GM12878 (cell line): ENCODE results near the gene EVC. TPM values are rescaled to one million over a fixed set of nuclear protein-coding genes. Genes with fewer than 3 reads are reported as not detected.

Source experiments
- ATAC-seq: fragments of 200-7000 bp; cut with Tn5 transposase; 3 replicates; pipeline ENCODE4 v1.9.1; 2020; ENCODE audit warnings: mild to moderate bottlenecking, moderate library complexity
- BruUV-seq: library from RNA; stranded (reverse); fragments of 400-500 nt; replicated peaks from 2 replicates; lab custom pipeline; 2021; lab: Mats Ljungman, UMichigan
- CTCF ChIA-PET: fragments of 300-600 bp; sonication (Branson Sonifier 250); formaldehyde crosslinking; extraction: SDS; loops from one replicate; lab custom pipeline; 2021; ENCODE audit warnings: inconsistent platforms; lab: Yijun Ruan, JAX
- POLR2A ChIA-PET: fragments of 350-600 bp; formaldehyde crosslinking; extraction: SDS; loops from one replicate; lab custom pipeline; 2021; ENCODE audit warnings: inconsistent platforms; lab: Charles Lee
- RAD21 ChIA-PET: fragments of 300-600 bp; sonication (Branson Sonifier 250); formaldehyde crosslinking; loops from one replicate; lab custom pipeline; 2023; ENCODE audit warnings: antibody characterized with exemption; ENCODE audit not compliant: unreplicated experiment; lab: Charles Lee
- SMC1A ChIA-PET: fragments of 300-600 bp; sonication (Branson Sonifier 250); formaldehyde crosslinking; loops from one replicate; lab custom pipeline; 2023; ENCODE audit not compliant: unreplicated experiment, uncharacterized antibody; lab: Charles Lee
- DNase-seq: peaks from one replicate; pipeline ENCODE4 v3.0.0-alpha.2; 2011; ENCODE audit warnings: low read depth, low spot score
- FAIRE-seq: peaks from 3 replicates; lab custom pipeline; 2011; peaks lifted over from hg19 to GRCh38; lab: Jason Lieb, UNC
- H2AFZ ChIP-seq: 2 replicates; pipeline ENCODE4 v1.6.0; 2011; ENCODE audit warnings: low read depth, low read length, control low read depth; ENCODE audit not compliant: control insufficient read depth
- H3K27ac ChIP-seq: 2 replicates; pipeline ENCODE4 v1.5.1; 2011; ENCODE audit warnings: control low read depth; ENCODE audit not compliant: control insufficient read depth, insufficient read depth
- H3K27me3 ChIP-seq, 2 experiments: replicated peaks in 1 of 2; 2 replicates each; pipeline versions ENCODE4 v1.6.0 to v1.6.1; 2011; ENCODE audit warnings: low read length in 1 of 2; ENCODE audit not compliant: control insufficient read depth in 2 of 2, insufficient read depth in 2 of 2
- H3K36me3 ChIP-seq, 2 experiments: 2 replicates each; pipeline ENCODE4 v1.5.1; 2011; ENCODE audit warnings: low read length in 1 of 2; ENCODE audit not compliant: control insufficient read depth in 2 of 2, insufficient read depth in 2 of 2
- H3K4me1 ChIP-seq: 2 replicates; pipeline ENCODE4 v1.6.1; 2011; ENCODE audit warnings: mild to moderate bottlenecking, low read length, moderate library complexity, mixed read lengths; ENCODE audit not compliant: control insufficient read depth, insufficient read depth
- H3K4me2 ChIP-seq: 2 replicates; pipeline ENCODE4 v1.6.0; 2011; ENCODE audit warnings: control low read depth; ENCODE audit not compliant: control insufficient read depth, insufficient read depth
- H3K4me3 ChIP-seq: fragments of 200-600 bp; sonication (generic); 2 replicates; pipeline ENCODE4 v1.5.1; 2016
- H3K79me2 ChIP-seq: 2 replicates; pipeline ENCODE4 v1.6.0; 2011; ENCODE audit warnings: low read length; ENCODE audit not compliant: control insufficient read depth, insufficient read depth
- H3K9ac ChIP-seq: 2 replicates; pipeline ENCODE4 v1.8.0; 2011; ENCODE audit warnings: low read length, control low read depth, mixed read lengths; ENCODE audit not compliant: control insufficient read depth, insufficient read depth
- H3K9me3 ChIP-seq: replicated peaks from 3 replicates; pipeline ENCODE4 v1.5.1; 2011; ENCODE audit warnings: mild to moderate bottlenecking, low read length; ENCODE audit not compliant: control insufficient read depth, insufficient read depth
- H4K20me1 ChIP-seq: 2 replicates; pipeline ENCODE4 v1.6.0; 2011; ENCODE audit not compliant: control insufficient read depth, insufficient read depth
- CBX5 ChIP-seq: sonication (generic); IDR thresholded peaks from 2 replicates; pipeline ENCODE4 v1.6.1; 2016; ENCODE audit warnings: low read depth, moderate library complexity, mild to moderate bottlenecking, inconsistent platforms
- EP300 ChIP-seq, 2 experiments: fragments of 150-350 bp in 1 of 2; IDR thresholded peaks; 2 replicates each; pipeline ENCODE4 v1.6.1; 2011 to 2012; ENCODE audit warnings: low read depth in 2 of 2, low read length in 2 of 2, borderline replicate concordance in 1 of 2, improper control_type of control experiment in 1 of 2, inconsistent platforms in 1 of 2; ENCODE audit not compliant: control insufficient read depth in 1 of 2
- FOXK2 ChIP-seq: fragments of 450-650 bp; IDR thresholded peaks from 2 replicates; pipeline ENCODE4 v1.6.1; 2017; ENCODE audit warnings: mild to moderate bottlenecking, moderate library complexity
- GABPA ChIP-seq: IDR thresholded peaks from 2 replicates; pipeline ENCODE4 v1.6.1; 2014; ENCODE audit warnings: antibody characterized with exemption, low read depth, mild to moderate bottlenecking, inconsistent platforms
- IKZF1 ChIP-seq: fragments of 450-650 bp; conservative IDR thresholded peaks from 2 replicates; pipeline ENCODE4 v1.6.1; 2017; ENCODE audit warnings: antibody characterized with exemption, mild to moderate bottlenecking
- JUNB ChIP-seq: IDR thresholded peaks from 2 replicates; pipeline ENCODE4 v1.6.1; 2016; ENCODE audit warnings: antibody characterized with exemption, mild to moderate bottlenecking
- MLLT1 ChIP-seq: fragments of 450-650 bp; IDR thresholded peaks from 2 replicates; pipeline ENCODE4 v1.6.1; 2016; ENCODE audit warnings: mild to moderate bottlenecking
- MTA2 ChIP-seq: fragments of 450-650 bp; IDR thresholded peaks from 2 replicates; pipeline ENCODE4 v1.6.1; 2016; ENCODE audit warnings: low read depth, mild to moderate bottlenecking, moderate library complexity
- MYB ChIP-seq: fragments of 150-350 bp; IDR thresholded peaks from 2 replicates; pipeline ENCODE4 v1.6.1; 2014; ENCODE audit warnings: mild to moderate bottlenecking, low read depth, low read length, borderline replicate concordance
- NBN ChIP-seq: fragments of 450-650 bp; IDR thresholded peaks from 2 replicates; pipeline ENCODE4 v1.6.1; 2016
- NFIC ChIP-seq: IDR thresholded peaks from 2 replicates; pipeline ENCODE4 v1.6.1; 2012; ENCODE audit warnings: low read depth, mild to moderate bottlenecking, inconsistent platforms, low read length, moderate library complexity
- PML ChIP-seq: IDR thresholded peaks from 2 replicates; pipeline ENCODE4 v1.6.1; 2012; ENCODE audit warnings: low read length, inconsistent platforms
- RELA ChIP-seq: fragments of 450-650 bp; IDR thresholded peaks from 2 replicates; pipeline ENCODE4 v1.8.0; 2014; ENCODE audit warnings: borderline replicate concordance; ENCODE audit not compliant: partially characterized antibody
- SIN3A ChIP-seq: IDR thresholded peaks from 2 replicates; pipeline ENCODE4 v1.6.1; 2012; ENCODE audit warnings: low read depth, low read length, improper control_type of control experiment
- STAT1 ChIP-seq: fragments of 450-650 bp; conservative IDR thresholded peaks from 2 replicates; pipeline ENCODE4 v1.6.1; 2014; ENCODE audit warnings: antibody characterized with exemption, mild to moderate bottlenecking
- WGBS: methylation state at CpG from one replicate; pipeline ENCODE4 v1.1.6; 2016; ENCODE audit warnings: low lambda C conversion rate; ENCODE audit not compliant: insufficient replicate concordance, insufficient coverage; ENCODE audit errors: missing lambda C conversion rate; 5-methylcytosine and 5-hydroxymethylcytosine counted together
- in situ Hi-C: fragments of 300-500 bp; cut with MboI; formaldehyde crosslinking; loops from 9 replicates; pipeline ENCODE4 v1.14.3; 2018; ENCODE audit warnings: mixed read lengths
- intact Hi-C: fragments of 100-400 bp; cut with micrococcal nuclease; formaldehyde crosslinking; loops from one replicate; pipeline ENCODE4 v1.14.2; 2022; ENCODE audit not compliant: unreplicated experiment
- polyA plus RNA-seq, 11 experiments: library from polyadenylated mRNA; depleted of rRNA in 4 of 11; unstranded in 6 of 11; stranded (reverse) in 5 of 11; fragments of >200 nt; fragmentation: Nextera tagmentation in 4 of 11; fragmentation: Illumina TruSeq in 1 of 11; extraction: Ambion mirVana in 4 of 11; extraction: Trizol in 1 of 11; gene quantifications; 1 replicate in 1 of 11; 2 replicates in 10 of 11; pipeline versions ENCODE4 v1.2.1 to v1.2.3, GENCODE V29; 2011 to 2016; ENCODE audit warnings: inconsistent platforms in 2 of 11, missing spikeins in 2 of 11, low read depth in 1 of 11
- total RNA-seq, 4 experiments: library from RNA; depleted of rRNA in 3 of 4; stranded (reverse); fragments of >200 nt in 3 of 4; fragmentation: Illumina TruSeq in 1 of 4; extraction: Trizol in 1 of 4; gene quantifications; 2 replicates each; pipeline versions ENCODE4 v1.2.1 to v1.2.3, GENCODE V29; 2013 to 2021
- TF ChIP-seq, protein P1 (sequence below): fragments of 450-650 bp; conservative IDR thresholded peaks from 2 replicates; pipeline ENCODE4 v1.6.1; 2017; ENCODE audit warnings: mild to moderate bottlenecking, moderate library complexity
- TF ChIP-seq, protein P2 (sequence below): fragments of 150-350 bp; IDR thresholded peaks from 2 replicates; pipeline ENCODE4 v1.6.1; 2014; ENCODE audit warnings: mild to moderate bottlenecking, low read depth, low read length
- TF ChIP-seq, protein P3 (sequence below): fragments of 450-650 bp; formaldehyde crosslinking; IDR thresholded peaks from 2 replicates; pipeline ENCODE4 v1.4.0; 2020; ENCODE audit warnings: mild to moderate bottlenecking, moderate library complexity

The EVC gene
- total and polyA plus RNA-seq, 10 of the 15 experiments (the other 5 are each of a cell fraction or from before 2014, with no cell fraction given), result 0.87 to 55.9 (median 15.6) TPM

- peaks cover 0 to 2% of the 10 kb centered on the region in 2 experiments; a peak in 3 of 4 replicates for H3K36me3 ChIP-seq
- intact Hi-C loops, result no loop called here
- DNase-seq, result no peak
- no peak overlapping the region for H3K27ac ChIP-seq
- H3K4me2 ChIP-seq, result no peak overlapping the region
- FAIRE-seq, result no peak
- no TSS peak for BruUV-seq
- no peak for ATAC-seq
- no peak overlapping the region for H3K4me3 ChIP-seq
- POLR2A ChIA-PET, result interaction anchor here (1.3 kb wide), 1 partner anchor 11 kb away, joined by 3 read pairs; no protein-coding TSS in a partner anchor
- no peak for TF ChIP-seq MYB
- TF ChIP-seq NBN, result no peak
- no peak for TF ChIP-seq SIN3A
- TF ChIP-seq, protein P1, sequence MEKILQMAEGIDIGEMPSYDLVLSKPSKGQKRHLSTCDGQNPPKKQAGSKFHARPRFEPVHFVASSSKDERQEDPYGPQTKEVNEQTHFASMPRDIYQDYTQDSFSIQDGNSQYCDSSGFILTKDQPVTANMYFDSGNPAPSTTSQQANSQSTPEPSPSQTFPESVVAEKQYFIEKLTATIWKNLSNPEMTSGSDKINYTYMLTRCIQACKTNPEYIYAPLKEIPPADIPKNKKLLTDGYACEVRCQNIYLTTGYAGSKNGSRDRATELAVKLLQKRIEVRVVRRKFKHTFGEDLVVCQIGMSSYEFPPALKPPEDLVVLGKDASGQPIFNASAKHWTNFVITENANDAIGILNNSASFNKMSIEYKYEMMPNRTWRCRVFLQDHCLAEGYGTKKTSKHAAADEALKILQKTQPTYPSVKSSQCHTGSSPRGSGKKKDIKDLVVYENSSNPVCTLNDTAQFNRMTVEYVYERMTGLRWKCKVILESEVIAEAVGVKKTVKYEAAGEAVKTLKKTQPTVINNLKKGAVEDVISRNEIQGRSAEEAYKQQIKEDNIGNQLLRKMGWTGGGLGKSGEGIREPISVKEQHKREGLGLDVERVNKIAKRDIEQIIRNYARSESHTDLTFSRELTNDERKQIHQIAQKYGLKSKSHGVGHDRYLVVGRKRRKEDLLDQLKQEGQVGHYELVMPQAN, result no peak
- TF ChIP-seq RELA, result no peak
- TF ChIP-seq PML, result no peak
- no peak for TF ChIP-seq CBX5
- TF ChIP-seq STAT1, result no peak
- no peak for TF ChIP-seq FOXK2
- TF ChIP-seq MTA2, result no peak
- no peak for TF ChIP-seq EP300 (IDR thresholded peaks at IDR 0.05; ENCODE audit: borderline replicate concordance in 1 of 2, control insufficient read depth in 1 of 2, low read depth in 2 of 2, low read length in 2 of 2)
- TF ChIP-seq JUNB, result no peak
- TF ChIP-seq, protein P2, sequence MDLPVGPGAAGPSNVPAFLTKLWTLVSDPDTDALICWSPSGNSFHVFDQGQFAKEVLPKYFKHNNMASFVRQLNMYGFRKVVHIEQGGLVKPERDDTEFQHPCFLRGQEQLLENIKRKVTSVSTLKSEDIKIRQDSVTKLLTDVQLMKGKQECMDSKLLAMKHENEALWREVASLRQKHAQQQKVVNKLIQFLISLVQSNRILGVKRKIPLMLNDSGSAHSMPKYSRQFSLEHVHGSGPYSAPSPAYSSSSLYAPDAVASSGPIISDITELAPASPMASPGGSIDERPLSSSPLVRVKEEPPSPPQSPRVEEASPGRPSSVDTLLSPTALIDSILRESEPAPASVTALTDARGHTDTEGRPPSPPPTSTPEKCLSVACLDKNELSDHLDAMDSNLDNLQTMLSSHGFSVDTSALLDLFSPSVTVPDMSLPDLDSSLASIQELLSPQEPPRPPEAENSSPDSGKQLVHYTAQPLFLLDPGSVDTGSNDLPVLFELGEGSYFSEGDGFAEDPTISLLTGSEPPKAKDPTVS, result no peak
- TF ChIP-seq IKZF1, result no peak
- TF ChIP-seq MLLT1, result no peak
- TF ChIP-seq GABPA, result no peak
- no peak for TF ChIP-seq NFIC
- TF ChIP-seq, protein P3, sequence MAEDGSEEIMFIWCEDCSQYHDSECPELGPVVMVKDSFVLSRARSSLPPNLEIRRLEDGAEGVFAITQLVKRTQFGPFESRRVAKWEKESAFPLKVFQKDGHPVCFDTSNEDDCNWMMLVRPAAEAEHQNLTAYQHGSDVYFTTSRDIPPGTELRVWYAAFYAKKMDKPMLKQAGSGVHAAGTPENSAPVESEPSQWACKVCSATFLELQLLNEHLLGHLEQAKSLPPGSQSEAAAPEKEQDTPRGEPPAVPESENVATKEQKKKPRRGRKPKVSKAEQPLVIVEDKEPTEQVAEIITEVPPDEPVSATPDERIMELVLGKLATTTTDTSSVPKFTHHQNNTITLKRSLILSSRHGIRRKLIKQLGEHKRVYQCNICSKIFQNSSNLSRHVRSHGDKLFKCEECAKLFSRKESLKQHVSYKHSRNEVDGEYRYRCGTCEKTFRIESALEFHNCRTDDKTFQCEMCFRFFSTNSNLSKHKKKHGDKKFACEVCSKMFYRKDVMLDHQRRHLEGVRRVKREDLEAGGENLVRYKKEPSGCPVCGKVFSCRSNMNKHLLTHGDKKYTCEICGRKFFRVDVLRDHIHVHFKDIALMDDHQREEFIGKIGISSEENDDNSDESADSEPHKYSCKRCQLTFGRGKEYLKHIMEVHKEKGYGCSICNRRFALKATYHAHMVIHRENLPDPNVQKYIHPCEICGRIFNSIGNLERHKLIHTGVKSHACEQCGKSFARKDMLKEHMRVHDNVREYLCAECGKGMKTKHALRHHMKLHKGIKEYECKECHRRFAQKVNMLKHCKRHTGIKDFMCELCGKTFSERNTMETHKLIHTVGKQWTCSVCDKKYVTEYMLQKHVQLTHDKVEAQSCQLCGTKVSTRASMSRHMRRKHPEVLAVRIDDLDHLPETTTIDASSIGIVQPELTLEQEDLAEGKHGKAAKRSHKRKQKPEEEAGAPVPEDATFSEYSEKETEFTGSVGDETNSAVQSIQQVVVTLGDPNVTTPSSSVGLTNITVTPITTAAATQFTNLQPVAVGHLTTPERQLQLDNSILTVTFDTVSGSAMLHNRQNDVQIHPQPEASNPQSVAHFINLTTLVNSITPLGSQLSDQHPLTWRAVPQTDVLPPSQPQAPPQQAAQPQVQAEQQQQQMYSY (CRISPR knock-in tag), result no peak
- TF ChIP-seq, all 136 proteins: peak for 0
- no peaks in the 10 kb centered on the region for H3K4me1 ChIP-seq
- ChIA-PET SMC1A (no interaction called here), RAD21 (no interaction called here), CTCF (no interaction called here)
- WGBS, result 30% methylated on average over 12 of the region's 12 CpGs
- in situ Hi-C loops, result no loop called here
- no peak overlapping the region for H3K9ac ChIP-seq
- no peaks in the 10 kb centered on the region for H3K9me3 ChIP-seq
- no peaks in the 10 kb centered on the region for H4K20me1 ChIP-seq
- H2AFZ ChIP-seq, result no peak overlapping the region
- H3K27me3 ChIP-seq, result no peaks in the 10 kb centered on the region
- H3K79me2 ChIP-seq, result no peaks in the 10 kb centered on the region
These were observed 91.6 kb downstream of the EVC start for GRCh38 chr4:5802565-5802964.
